ENCODE measurements around the gene CTSC. TPM values are rescaled to one million over a fixed set of nuclear protein-coding genes. Genes with fewer than 3 reads are reported as not detected.

Gene CTSC
- total RNA-seq, 2 donors from 2014 or later: 15.5 to 33.6 TPM

GRCh38 chr11:88315015-88315414, 22.5 kb downstream of the CTSC start:
- no peak overlapping the region for H3K4me3 ChIP-seq
- no peaks in the 10 kb centered on the region for H3K27me3 ChIP-seq
- H3K4me1 ChIP-seq: no peaks in the 10 kb centered on the region
- no peaks in the 10 kb centered on the region for H3K9me3 ChIP-seq
- DNase-seq (ENCODE audit: low spot score): no peak
- no peak for TF ChIP-seq CTCF (IDR thresholded peaks at IDR 0.05)
- H3K36me3 ChIP-seq: no peaks in the 10 kb centered on the region
- no peak overlapping the region for H3K27ac ChIP-seq

DNA sequence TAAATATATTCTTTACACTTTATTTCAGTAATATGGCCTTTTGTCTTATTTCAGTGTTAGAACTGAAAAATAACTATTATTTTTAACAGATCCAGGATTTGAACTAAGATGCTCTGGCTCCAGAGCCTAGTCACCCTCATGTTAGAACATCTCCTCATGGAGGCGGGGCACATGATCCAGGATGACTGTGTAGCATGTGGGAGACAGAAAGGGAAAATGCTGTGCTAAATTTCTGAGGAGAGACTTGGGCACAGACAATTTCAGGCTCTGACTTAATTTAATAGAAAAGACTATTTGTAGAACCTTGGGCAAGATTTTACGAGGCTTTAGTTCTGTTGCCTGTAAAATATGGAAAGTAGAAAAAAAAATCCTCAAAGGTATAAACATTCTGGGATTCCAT, 24.1 kb downstream of the CTSC start:
- Histone ChIP-seq H3K27me3 (no peaks in the 10 kb centered on the region), H3K4me1 (no peaks in the 10 kb centered on the region), H3K27ac (no peak overlapping the region), H3K4me3 (no peak overlapping the region), H3K9me3 (no peaks in the 10 kb centered on the region), H3K36me3 (no peaks in the 10 kb centered on the region)
- no peak for DNase-seq (ENCODE audit: low spot score)
- TF ChIP-seq CTCF (IDR thresholded peaks at IDR 0.05): no peak

- Histone ChIP-seq H3K27ac (no peak overlapping the region), H3K4me3 (no peak overlapping the region), H3K27me3 (no peaks in the 10 kb centered on the region), H3K4me1 (no peaks in the 10 kb centered on the region), H3K9me3 (no peaks in the 10 kb centered on the region), H3K36me3 (no peaks in the 10 kb centered on the region)
- TF ChIP-seq CTCF (IDR thresholded peaks at IDR 0.05): no peak
- no peak for DNase-seq (ENCODE audit: low spot score)
Measured at GRCh38 chr11:88312628-88313027, 24.9 kb downstream of the CTSC start.

DNA sequence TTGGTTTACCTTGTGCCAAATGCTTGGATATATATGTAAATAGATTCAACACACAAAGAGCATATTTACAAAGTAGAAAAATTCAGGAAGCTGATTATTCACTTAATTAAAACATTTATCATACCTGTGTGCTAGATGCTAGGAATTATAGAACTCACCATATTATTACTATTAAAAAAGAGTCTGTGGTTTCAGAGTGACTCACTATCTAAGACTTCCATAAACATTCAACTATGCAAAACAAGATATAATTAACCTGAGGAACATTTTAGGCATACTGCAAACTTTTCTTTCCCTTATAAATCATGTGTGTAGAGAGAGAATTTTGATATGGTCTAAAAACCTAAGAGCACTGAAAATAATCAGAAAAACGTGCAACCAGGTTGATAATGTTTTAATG, 27.3 kb downstream of the CTSC start:
- peaks cover 4% of the 10 kb centered on the region for H3K36me3 ChIP-seq
- H3K9me3 ChIP-seq: no peaks in the 10 kb centered on the region
- no peaks in the 10 kb centered on the region for H3K4me1 ChIP-seq
- TF ChIP-seq CTCF (IDR thresholded peaks at IDR 0.05): no peak
- H3K27ac ChIP-seq: no peak overlapping the region
- no peak overlapping the region for H3K4me3 ChIP-seq
- no peaks in the 10 kb centered on the region for H3K27me3 ChIP-seq
- no peak for DNase-seq (ENCODE audit: low spot score)

- H3K4me1 ChIP-seq: no peaks in the 10 kb centered on the region
- no peaks in the 10 kb centered on the region for H3K27me3 ChIP-seq
- no peak for TF ChIP-seq CTCF (IDR thresholded peaks at IDR 0.05)
- no peak overlapping the region for H3K4me3 ChIP-seq
- peaks cover 4% of the 10 kb centered on the region for H3K36me3 ChIP-seq
- no peak for DNase-seq (ENCODE audit: low spot score)
- H3K27ac ChIP-seq: no peak overlapping the region
- H3K9me3 ChIP-seq: no peaks in the 10 kb centered on the region
Measured at GRCh38 chr11:88308576-88308975, 29.0 kb downstream of the CTSC start.

GRCh38 chr11:88307749-88308425, 29.6 kb downstream of the CTSC start:
- Histone ChIP-seq H3K27ac (no peak overlapping the region), H3K9me3 (no peaks in the 10 kb centered on the region), H3K36me3 (peaks cover 4% of the 10 kb centered on the region), H3K4me1 (no peaks in the 10 kb centered on the region), H3K27me3 (no peaks in the 10 kb centered on the region), H3K4me3 (no peak overlapping the region)
- TF ChIP-seq CTCF (IDR thresholded peaks at IDR 0.05): no peak
- no peak for DNase-seq (ENCODE audit: low spot score)

Measured in right atrium auricular region (tissue), 2 donors.